Thymus (tissue), 14 donors: ENCODE measurements around the gene GPR12. TPM values are rescaled to one million over a fixed set of nuclear protein-coding genes. Genes with fewer than 3 reads are reported as not detected.

ENCODE experiments used
- DNase-seq, 9 donors: peaks; one replicate each; pipeline ENCODE4 v3.0.0-alpha.2; 2013; ENCODE audit warnings: low spot score in 9 of 9, low read depth in 6 of 9, missing footprints in 1 of 9
- H3K27ac ChIP-seq, 2 donors: one replicate each; pipeline ENCODE4 v1.5.1; 2013; ENCODE audit warnings: control low read depth in 1 of 2, low read depth in 1 of 2, low read length in 1 of 2, mild to moderate bottlenecking in 1 of 2, moderate library complexity in 1 of 2
- H3K27me3 ChIP-seq, 2 donors: one replicate each; pipeline ENCODE4 v1.5.1; 2013; ENCODE audit warnings: low read length in 1 of 2; ENCODE audit not compliant: control insufficient read depth in 2 of 2, insufficient read depth in 1 of 2
- H3K36me3 ChIP-seq, 2 donors: one replicate each; pipeline ENCODE4 v1.5.1; 2013; ENCODE audit warnings: low read length in 1 of 2, mild to moderate bottlenecking in 1 of 2, moderate library complexity in 1 of 2; ENCODE audit not compliant: control insufficient read depth in 2 of 2, insufficient read depth in 2 of 2
- H3K4me1 ChIP-seq, 2 donors: one replicate each; pipeline ENCODE4 v1.5.1; 2013; ENCODE audit warnings: low read length in 2 of 2; ENCODE audit not compliant: control insufficient read depth in 2 of 2, insufficient read depth in 2 of 2
- H3K4me3 ChIP-seq, 2 donors: one replicate each; pipeline ENCODE4 v1.5.1; 2013; ENCODE audit warnings: low read length in 2 of 2, control low read depth in 1 of 2, mild to moderate bottlenecking in 1 of 2
- H3K9me3 ChIP-seq, 2 donors: one replicate each; pipeline ENCODE4 v1.5.1; 2013; ENCODE audit warnings: low read length in 1 of 2, mild to moderate bottlenecking in 1 of 2; ENCODE audit not compliant: control insufficient read depth in 2 of 2, insufficient read depth in 1 of 2
- WGBS: extraction: QIAGEN DNeasy Blood & Tissue Kit; methylation state at CpG from one replicate; pipeline ENCODE4 v1.1.7; 2013; 5-methylcytosine and 5-hydroxymethylcytosine counted together
- long read RNA-seq, 10 donors: transcript quantifications; one replicate each; lab custom pipeline, GENCODE V29; 2026
- polyA plus RNA-seq: library from polyadenylated mRNA; stranded (reverse); fragments of 200-250 nt; gene quantifications from one replicate; pipeline ENCODE4 v1.2.3, GENCODE V29; 2013
- total RNA-seq: library from RNA; stranded (reverse); fragments of 120-200 nt; gene quantifications from one replicate; pipeline ENCODE4 v1.2.4, GENCODE V29; 2013
- donor health status: healthy.

Gene GPR12, protein sequence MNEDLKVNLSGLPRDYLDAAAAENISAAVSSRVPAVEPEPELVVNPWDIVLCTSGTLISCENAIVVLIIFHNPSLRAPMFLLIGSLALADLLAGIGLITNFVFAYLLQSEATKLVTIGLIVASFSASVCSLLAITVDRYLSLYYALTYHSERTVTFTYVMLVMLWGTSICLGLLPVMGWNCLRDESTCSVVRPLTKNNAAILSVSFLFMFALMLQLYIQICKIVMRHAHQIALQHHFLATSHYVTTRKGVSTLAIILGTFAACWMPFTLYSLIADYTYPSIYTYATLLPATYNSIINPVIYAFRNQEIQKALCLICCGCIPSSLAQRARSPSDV
- not detected for total RNA-seq
- 0.02 TPM for polyA plus RNA-seq
- long read RNA-seq, donor 1: 0 reads
- long read RNA-seq, donor 2: 0 reads
- long read RNA-seq, donor 3: 0 reads
- long read RNA-seq, donor 4: 0 reads
- long read RNA-seq, donor 5: 0 reads
- long read RNA-seq, donor 6: 0 reads
- long read RNA-seq, donor 7: 0 reads
- long read RNA-seq, donor 8: 0 reads
- long read RNA-seq, donor 9: 0 reads
- long read RNA-seq, donor 10: 0 reads

DNA sequence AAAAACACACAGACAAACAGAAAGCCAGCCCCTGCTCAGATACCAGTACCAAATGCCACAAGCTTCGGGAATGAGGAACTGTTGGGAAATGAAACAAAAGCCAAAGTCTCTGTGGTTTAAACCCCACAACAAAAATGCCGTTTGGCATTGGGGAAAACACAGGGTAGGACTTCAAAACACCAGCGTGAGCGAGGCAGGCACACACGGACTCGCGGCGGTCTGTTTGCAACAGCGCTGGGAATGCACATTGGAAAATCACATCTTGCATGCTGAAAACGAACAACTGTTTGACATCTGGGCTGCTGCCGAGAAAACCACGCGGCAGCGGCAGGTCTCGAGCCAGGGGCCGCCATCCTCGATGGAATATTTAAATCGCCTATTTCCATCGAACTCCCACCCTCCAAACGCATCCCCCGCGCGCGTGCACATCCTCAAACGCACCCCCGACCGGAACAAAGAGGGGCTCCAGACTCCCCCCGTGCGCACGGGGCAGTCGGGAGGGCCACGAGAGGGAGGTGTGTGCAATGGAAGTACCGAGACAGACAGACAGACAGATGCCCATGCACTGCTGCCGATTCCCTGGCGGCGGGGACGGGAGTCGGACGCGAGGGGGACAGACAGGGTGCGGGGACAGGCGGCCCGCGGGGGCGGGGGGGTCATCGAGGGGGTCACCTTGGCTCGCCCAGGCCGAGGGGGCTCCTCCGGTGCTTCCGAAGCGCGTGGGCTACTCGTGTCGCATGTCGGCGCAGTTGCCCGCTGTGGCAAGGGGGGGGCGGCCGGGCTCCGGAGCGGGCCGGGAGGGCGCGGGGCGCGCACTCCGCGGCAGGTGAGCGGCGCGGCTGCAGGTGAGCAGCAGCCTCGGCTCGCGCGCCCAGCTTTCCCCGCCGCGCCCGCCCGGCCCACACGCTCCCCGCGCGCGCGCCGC is at the start of gene GPR12:
Gene GPR12 (minus strand): TSS at position 880 of the 925 bp plus-strand sequence. CDS start 959 bp downstream, outside the sequence.
- WGBS: 1% methylated on average over 86 of the region's 87 CpGs
- no peaks in the 10 kb centered on the region for H3K36me3 ChIP-seq
- H3K4me3 ChIP-seq: no peak within 1 kb of the TSS
- no peaks in the 10 kb centered on the region for H3K4me1 ChIP-seq
- no peak for DNase-seq
- peaks cover 44 to 58% of the 10 kb centered on the region in 2 donors for H3K27me3 ChIP-seq
- H3K27ac ChIP-seq: no peak within 1 kb of the TSS
- no peaks in the 10 kb centered on the region for H3K9me3 ChIP-seq

GRCh38 chr13:26810095-26810494 is 49.5 kb upstream of the GPR12 start:
- H3K27ac ChIP-seq: no peak overlapping the region
- WGBS: 56% methylated on average over 2 of the region's 2 CpGs

GRCh38 chr13:26806891-26807290 is 46.3 kb upstream of the GPR12 start:
- H3K9me3 ChIP-seq: no peaks in the 10 kb centered on the region
- H3K4me1 ChIP-seq: no peaks in the 10 kb centered on the region
- DNase-seq: no peak

More at GRCh38 chr13:26810095-26810494, 49.5 kb upstream of the GPR12 start:
- Histone ChIP-seq H3K27me3 (peaks cover 5 to 8% of the 10 kb centered on the region in 2 donors), H3K9me3 (no peaks in the 10 kb centered on the region), H3K4me3 (no peak overlapping the region), H3K36me3 (no peaks in the 10 kb centered on the region), H3K4me1 (no peaks in the 10 kb centered on the region)
- no peak for DNase-seq

DNA sequence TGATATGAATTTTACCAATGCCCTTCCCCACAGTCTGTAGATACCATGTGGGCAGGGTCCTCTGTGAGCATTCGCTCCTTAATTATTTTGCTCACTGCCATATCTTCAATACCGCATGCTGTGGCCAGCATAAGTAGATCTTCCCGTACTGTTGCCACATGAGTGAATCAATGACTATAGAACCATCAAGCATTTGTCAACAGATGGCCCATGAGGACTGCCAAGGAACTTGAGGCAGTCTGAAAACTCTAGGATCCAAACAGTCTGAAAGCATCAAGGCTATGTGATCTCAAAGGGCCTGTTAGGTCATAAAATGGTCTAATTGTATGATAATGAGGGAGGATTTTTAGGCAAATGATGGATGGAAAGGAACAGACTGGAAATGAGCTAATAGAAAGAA is 27.4 kb upstream of the GPR12 start:
- peaks cover 0 to 2% of the 10 kb centered on the region in 2 donors for H3K27me3 ChIP-seq
- no peak overlapping the region for H3K27ac ChIP-seq
- H3K4me1 ChIP-seq: peaks cover 3 to 14% of the 10 kb centered on the region in 2 donors
- no peaks in the 10 kb centered on the region for H3K36me3 ChIP-seq
- 89% methylated on average over 3 of the region's 3 CpGs for WGBS
- no peak overlapping the region for H3K4me3 ChIP-seq
- no peaks in the 10 kb centered on the region for H3K9me3 ChIP-seq
- no peak for DNase-seq

More at GRCh38 chr13:26806891-26807290, 46.3 kb upstream of the GPR12 start:
- Histone ChIP-seq H3K36me3 (no peaks in the 10 kb centered on the region), H3K4me3 (no peak overlapping the region), H3K27ac (no peak overlapping the region), H3K27me3 (peaks cover 5 to 8% of the 10 kb centered on the region in 2 donors)

DNA sequence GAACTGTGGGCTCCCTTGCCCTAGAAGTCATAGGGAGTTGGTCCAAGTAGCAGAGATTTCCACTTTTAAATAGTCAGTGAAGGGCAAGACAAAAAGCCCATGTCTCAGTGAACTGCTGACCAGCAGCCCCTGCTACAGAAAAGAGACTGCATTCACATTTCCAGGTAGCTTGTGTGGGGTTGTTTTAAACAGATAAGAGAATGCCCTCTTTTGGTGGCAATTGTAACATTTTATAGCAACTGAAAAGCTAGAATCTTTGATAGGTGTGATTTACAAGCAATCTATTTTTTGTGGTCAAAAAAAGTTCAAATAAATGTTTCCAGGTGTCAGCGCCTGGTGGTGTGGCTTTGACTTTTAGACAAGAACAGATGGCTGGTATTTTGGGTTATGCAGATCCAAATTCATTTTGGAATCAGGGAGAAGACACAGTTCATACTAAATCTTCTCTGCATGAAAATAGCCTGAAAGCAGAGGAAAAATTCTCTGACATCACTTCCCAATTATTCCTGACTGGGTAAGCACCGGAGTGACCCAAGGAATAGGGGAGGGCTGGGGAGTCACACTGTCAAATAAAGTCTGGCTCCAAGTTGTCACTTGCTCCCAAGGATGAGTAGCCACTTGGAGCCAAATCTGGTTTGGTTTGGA is 26.2 kb upstream of the GPR12 start:
- H3K36me3 ChIP-seq: no peaks in the 10 kb centered on the region
- 70% methylated on average over 2 of the region's 2 CpGs for WGBS
- no peaks in the 10 kb centered on the region for H3K9me3 ChIP-seq
- H3K27me3 ChIP-seq: peaks cover 0 to 2% of the 10 kb centered on the region in 2 donors
- H3K4me1 ChIP-seq: peaks cover 3 to 14% of the 10 kb centered on the region in 2 donors
- H3K27ac ChIP-seq: no peak overlapping the region
- no peak overlapping the region for H3K4me3 ChIP-seq
- no peak for DNase-seq

DNA sequence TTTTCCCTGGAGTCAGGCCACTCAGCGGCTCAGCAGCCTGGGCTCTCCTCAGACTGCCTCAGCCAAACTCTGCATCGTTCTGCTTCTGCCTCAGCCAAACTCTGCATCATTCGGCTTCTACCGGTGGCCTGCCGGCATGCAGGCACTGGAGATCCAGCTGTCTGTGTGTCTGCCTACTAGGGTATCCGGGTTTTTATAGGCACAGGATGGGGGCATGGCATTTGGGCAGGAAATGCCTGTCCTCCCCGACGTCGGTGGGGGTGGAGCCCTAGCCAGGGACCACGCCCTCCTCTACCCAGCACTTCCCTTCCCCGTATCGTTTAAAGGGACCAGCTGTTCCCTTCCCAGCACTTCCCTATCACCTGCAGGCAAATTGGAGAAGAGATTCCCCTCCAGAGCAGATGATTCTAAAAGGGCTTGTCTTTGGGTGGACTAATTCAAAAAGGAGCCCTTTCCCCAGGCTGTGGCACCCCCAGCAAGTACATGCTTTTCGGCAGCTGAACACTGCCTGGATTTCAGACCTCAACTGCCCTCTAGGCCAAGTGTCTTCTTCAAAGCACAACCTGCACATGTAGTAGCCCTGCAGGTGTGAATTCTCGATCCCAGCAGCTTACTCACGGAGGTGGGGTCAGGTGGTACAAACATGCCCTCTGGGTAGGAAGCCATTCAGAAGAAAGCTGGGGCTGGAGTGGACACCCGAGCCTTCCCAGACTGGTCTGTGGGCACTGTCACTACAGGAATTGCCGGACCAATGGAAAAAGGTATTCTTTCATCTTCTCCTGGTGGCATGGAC is 25.4 kb upstream of the GPR12 start:
- Histone ChIP-seq H3K9me3 (no peaks in the 10 kb centered on the region), H3K36me3 (no peaks in the 10 kb centered on the region), H3K4me3 (peak overlapping the region; percentile 1 to 12), H3K27ac (no peak overlapping the region), H3K27me3 (peaks cover 0 to 2% of the 10 kb centered on the region in 2 donors), H3K4me1 (peaks cover 3 to 14% of the 10 kb centered on the region in 2 donors)
- DNase-seq: peak; percentile 11 to 62 (median 31)
- 33% methylated on average over 17 of the region's 17 CpGs for WGBS

DNA sequence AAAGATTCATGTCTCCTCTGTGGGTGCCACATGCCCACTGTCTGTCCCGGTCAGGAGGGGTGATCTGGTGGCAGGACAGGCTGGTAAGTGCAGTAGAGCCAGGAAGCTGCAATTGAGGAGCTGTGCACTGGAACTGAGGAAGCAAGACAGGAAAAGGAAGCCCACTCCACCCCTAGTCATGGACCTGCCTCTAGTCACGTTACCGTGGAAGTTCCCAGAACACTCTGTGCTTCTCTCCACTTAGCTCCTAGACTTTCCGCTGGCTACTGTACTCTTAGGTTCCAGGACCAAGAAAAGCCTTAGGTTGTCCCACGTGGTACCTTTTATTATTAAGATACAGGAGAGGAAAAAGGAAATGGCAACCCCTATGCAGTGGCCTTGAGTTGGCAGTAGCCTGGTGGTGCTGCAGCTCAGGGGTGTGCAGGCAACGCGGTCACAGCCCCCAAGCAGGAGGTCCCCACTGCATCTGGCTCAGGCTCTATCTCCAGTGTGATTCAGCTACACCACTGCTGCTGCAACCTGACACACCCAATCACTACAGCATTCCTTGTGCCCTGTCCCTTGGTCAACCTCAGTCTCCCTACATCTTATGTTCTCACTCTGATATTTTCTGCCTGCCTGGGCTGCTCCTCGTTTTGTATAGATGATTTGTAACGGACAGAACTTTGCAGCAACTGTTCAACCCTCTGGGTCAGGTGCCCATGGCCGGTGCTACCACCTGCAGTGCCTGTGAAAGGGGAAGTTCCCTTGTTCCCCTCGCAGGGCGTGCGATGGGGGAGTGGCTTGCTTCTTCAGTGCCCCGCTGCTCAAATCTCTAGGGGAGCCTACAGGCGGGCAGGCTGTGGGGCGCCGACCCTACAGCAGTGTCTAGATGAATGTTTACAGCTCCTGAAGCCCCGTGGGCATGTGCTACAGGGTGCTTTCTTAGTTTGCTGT is 24.4 kb upstream of the GPR12 start:
- H3K4me1 ChIP-seq: peaks cover 3 to 14% of the 10 kb centered on the region in 2 donors
- peak overlapping the region in 1 of 2 donors; percentile 1 for H3K4me3 ChIP-seq
- DNase-seq: peak in 6 of 9 donors; percentile 8 to 45 (median 22)
- no peaks in the 10 kb centered on the region for H3K36me3 ChIP-seq
- whole genome bisulfite sequencing: 25% methylated on average over 18 of the region's 18 CpGs
- H3K9me3 ChIP-seq: no peaks in the 10 kb centered on the region
- peaks cover 0 to 2% of the 10 kb centered on the region in 2 donors for H3K27me3 ChIP-seq
- H3K27ac ChIP-seq: no peak overlapping the region
